Activated naive CD4-positive, alpha-beta T cell treated with anti-CD3 and anti-CD28 coated beads for 36 hours (primary cell): ENCODE data around the gene SPATS2L. TPM values are rescaled to one million over a fixed set of nuclear protein-coding genes. Genes with fewer than 3 reads are reported as not detected.
"Not testable (repeated sequence)": the region's sequence is repeated elsewhere in the genome, so short reads cannot be mapped to it uniquely, and the experiment has no call there.

ENCODE experiments used
- CTCF ChIA-PET: fragments of 350-600 bp; sonication (Branson Sonifier 250); formaldehyde crosslinking; loops from one replicate; lab custom pipeline; 2021; ENCODE audit warnings: antibody characterized with exemption; lab: Charles Lee
- DNase-seq: peaks from one replicate; pipeline ENCODE4 v3.0.0-alpha.2; 2020
- H3K27ac Mint-ChIP-seq: one replicate; pipeline ENCODE4 v1.8.0; 2021; ENCODE audit warnings: mild to moderate bottlenecking, mixed read lengths
- H3K27me3 Mint-ChIP-seq: one replicate; pipeline ENCODE4 v1.8.0; 2021; ENCODE audit warnings: low read depth, mixed read lengths
- H3K36me3 Mint-ChIP-seq: one replicate; pipeline ENCODE4 v1.8.0; 2021; ENCODE audit warnings: low read depth, mixed read lengths
- H3K4me1 Mint-ChIP-seq: one replicate; pipeline ENCODE4 v1.8.0; 2021; ENCODE audit warnings: low read depth, mixed read lengths
- H3K4me3 Mint-ChIP-seq: one replicate; pipeline ENCODE4 v1.8.0; 2021; ENCODE audit warnings: mild to moderate bottlenecking, moderate library complexity, mixed read lengths
- H3K9me3 Mint-ChIP-seq: one replicate; pipeline ENCODE4 v1.8.0; 2021; ENCODE audit warnings: mixed read lengths
- intact Hi-C: fragments of 100-400 bp; cut with micrococcal nuclease; formaldehyde crosslinking; loops from one replicate; pipeline ENCODE4 v1.15.1; 2023
- total RNA-seq, 2 experiments: library from RNA; stranded (reverse); gene quantifications; one replicate each; pipeline ENCODE4 v1.2.3, GENCODE V29; 2021

The SPATS2L gene
- total RNA-seq, 2 experiments from 2014 or later = 8.9 to 10.9 TPM

DNA sequence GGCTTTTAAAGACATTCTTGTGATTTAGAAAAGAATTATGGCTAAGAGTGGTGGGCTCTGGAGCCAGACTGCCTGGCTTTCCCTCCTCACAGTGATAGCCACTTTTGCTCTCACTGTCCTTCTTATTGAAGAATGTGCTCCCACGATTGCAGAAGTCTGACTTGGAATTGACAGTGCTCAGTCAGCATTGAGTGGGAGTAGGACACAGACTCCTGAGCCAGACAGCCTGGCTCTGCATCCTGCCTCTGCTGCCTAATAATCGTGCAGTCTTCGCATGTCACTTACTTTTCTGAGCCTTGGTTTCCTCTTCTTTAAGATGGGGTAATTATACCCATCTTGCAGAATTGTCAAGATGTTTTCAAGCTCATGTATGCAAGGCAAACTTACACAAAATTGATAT lies 23.3 kb downstream of the SPATS2L start:
- Mint-ChIP-seq H3K36me3 (no peaks in the 10 kb centered on the region), H3K4me1 (no peaks in the 10 kb centered on the region), H3K9me3 (no peaks in the 10 kb centered on the region), H3K4me3 (no peak overlapping the region), H3K27me3 (peaks cover 2% of the 10 kb centered on the region), H3K27ac (no peak overlapping the region)
- intact Hi-C loops = no loop called here
- DNase-seq = no peak
- CTCF ChIA-PET = no interaction called here

DNA sequence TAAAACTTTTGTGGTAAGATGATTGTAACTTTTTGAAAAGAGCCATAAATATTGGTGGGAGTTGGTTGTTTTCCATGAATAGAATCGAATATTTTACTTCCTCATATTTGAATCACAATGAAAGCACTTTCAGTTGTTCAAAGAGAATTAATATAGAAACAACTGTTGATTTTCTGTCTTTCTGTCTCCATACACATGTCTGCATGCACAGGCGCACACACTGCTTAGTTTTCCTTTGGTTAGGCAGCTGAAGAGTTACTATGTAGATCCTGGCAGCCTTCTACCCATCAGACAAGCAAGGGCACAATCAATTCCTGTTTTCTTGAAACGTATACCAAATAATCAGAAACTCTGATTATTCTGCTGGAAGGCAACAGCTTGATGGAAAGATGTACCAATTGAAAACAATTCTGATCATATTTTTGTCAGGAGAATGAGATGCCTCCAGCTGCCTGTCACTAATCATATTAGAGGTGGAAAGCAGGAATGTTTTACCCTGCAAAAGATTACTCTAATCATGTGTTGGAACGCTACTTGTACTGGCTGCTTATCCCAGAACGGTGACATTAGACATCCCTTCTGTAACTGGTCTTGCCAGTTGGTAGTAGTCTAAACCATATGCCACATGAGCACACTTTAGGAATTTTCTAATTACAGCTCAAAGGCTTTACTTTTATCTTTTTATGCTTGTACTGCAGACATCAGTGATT lies 24.0 kb downstream of the SPATS2L start:
- CTCF ChIA-PET = no interaction called here

DNA sequence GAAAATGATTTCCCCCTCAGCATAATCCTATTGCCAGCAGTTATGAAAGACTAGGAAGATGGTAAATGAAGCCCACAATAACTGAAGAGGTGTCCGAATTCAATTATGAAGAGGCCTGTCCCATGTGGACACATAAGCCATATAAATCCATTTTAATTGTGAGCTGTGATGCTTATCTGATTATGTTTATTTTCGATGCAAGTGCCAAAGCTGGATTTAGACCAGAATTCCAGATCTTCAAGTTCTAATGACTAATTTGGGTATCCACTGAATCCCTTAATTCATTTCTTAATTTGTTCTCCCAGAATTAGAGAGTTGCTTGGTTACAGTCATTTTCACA lies 24.5 kb downstream of the SPATS2L start:
- no peaks in the 10 kb centered on the region for H3K9me3 Mint-ChIP-seq
- no peaks in the 10 kb centered on the region for H3K4me1 Mint-ChIP-seq
- no peaks in the 10 kb centered on the region for H3K36me3 Mint-ChIP-seq
- H3K27ac Mint-ChIP-seq = no peak overlapping the region
- H3K27me3 Mint-ChIP-seq = peaks cover 2% of the 10 kb centered on the region
- no peak for DNase-seq
- CTCF ChIA-PET = no interaction called here
- no peak overlapping the region for H3K4me3 Mint-ChIP-seq
- intact Hi-C loops = no loop called here

More for the DNA sequence above, 24.0 kb downstream of the SPATS2L start:
- intact Hi-C loops = no loop called here
- no peaks in the 10 kb centered on the region for H3K9me3 Mint-ChIP-seq
- no peaks in the 10 kb centered on the region for H3K36me3 Mint-ChIP-seq
- H3K27ac Mint-ChIP-seq = no peak overlapping the region
- no peaks in the 10 kb centered on the region for H3K4me1 Mint-ChIP-seq
- no peak overlapping the region for H3K4me3 Mint-ChIP-seq
- peaks cover 2% of the 10 kb centered on the region for H3K27me3 Mint-ChIP-seq
- no peak for DNase-seq

DNA sequence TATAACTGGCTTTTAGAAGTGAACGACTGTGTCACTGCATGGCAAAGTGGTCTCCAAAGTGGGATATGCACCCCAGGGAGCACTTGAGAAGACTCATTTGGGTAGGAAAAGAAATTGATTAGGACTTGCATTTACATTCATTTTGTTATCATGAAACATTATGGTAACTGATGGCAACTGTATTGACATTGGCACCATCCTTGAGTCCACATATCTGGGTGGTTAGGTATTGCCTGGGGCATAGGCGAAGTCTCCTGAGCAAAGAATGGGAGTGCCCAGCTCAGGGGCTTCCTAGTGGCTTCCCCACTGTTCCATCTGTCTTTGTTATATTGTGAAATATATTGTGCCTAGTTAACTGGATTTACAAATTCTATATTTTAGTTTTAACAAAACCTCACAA lies 29.2 kb downstream of the SPATS2L start:
- Mint-ChIP-seq H3K4me3 (no peak overlapping the region), H3K4me1 (no peaks in the 10 kb centered on the region), H3K27me3 (no peaks in the 10 kb centered on the region), H3K36me3 (no peaks in the 10 kb centered on the region), H3K27ac (no peak overlapping the region), H3K9me3 (no peaks in the 10 kb centered on the region)
- no peak for DNase-seq
- intact Hi-C loops = no loop called here
- CTCF ChIA-PET = no interaction called here

DNA sequence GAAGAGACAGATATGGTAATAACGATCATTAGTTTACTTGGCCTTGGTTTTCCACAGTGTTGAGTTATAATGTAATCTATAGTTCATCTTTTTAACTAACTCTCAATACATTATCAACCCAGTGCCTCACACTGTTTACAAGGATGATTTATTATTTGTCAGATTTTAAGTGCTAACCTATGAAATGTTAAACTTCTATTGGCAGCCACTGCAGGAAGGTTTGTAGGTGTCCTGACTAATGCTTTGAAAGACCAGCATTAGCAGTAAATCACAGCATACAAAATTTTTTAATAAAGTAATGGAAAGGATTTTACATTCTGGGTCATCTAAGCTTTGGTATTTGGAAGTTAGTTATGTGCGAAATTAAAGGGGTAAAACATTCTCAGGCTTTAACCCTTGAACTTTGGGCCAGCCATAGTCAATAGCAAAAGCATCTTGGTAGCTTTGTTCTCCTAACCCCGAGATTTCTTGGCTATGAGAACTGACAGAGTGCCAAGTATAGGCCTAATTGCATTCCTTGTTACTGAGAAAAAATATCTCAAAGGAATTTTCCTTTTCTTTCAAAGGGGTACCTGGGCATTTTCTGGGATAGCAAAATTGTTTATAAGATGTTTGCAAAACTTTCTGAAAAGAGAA lies 30.6 kb downstream of the SPATS2L start:
- no peaks in the 10 kb centered on the region for H3K27me3 Mint-ChIP-seq
- H3K4me1 Mint-ChIP-seq = no peaks in the 10 kb centered on the region
- H3K4me3 Mint-ChIP-seq = no peak overlapping the region
- DNase-seq = no peak
- CTCF ChIA-PET = no interaction called here
- no peak overlapping the region for H3K27ac Mint-ChIP-seq
- H3K9me3 Mint-ChIP-seq = no peaks in the 10 kb centered on the region
- no peaks in the 10 kb centered on the region for H3K36me3 Mint-ChIP-seq
- intact Hi-C loops = no loop called here

DNA sequence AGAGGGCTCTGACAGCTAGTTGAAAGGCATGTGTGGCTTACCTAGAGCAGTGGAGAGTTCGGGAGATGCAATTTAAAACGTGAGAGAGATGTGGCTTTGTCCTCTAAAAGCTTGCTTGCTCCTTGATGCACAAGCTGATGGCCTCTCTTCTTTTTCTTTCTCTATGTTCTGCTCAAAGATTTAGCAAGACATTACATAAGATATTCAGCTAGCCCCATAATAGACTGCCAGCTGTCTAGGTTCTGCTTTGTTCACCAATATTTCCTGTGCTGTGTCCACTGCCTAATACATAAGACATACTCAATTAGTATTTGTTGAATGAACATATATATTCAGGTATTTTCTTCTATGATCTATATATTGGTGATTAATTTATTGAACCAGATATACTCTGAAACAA lies 31.1 kb downstream of the SPATS2L start:
- Mint-ChIP-seq H3K9me3 (no peaks in the 10 kb centered on the region), H3K27ac (no peak overlapping the region), H3K27me3 (no peaks in the 10 kb centered on the region), H3K4me1 (no peaks in the 10 kb centered on the region), H3K4me3 (no peak overlapping the region), H3K36me3 (no peaks in the 10 kb centered on the region)
- intact Hi-C loops = no loop called here
- DNase-seq = no peak
- CTCF ChIA-PET = no interaction called here

DNA sequence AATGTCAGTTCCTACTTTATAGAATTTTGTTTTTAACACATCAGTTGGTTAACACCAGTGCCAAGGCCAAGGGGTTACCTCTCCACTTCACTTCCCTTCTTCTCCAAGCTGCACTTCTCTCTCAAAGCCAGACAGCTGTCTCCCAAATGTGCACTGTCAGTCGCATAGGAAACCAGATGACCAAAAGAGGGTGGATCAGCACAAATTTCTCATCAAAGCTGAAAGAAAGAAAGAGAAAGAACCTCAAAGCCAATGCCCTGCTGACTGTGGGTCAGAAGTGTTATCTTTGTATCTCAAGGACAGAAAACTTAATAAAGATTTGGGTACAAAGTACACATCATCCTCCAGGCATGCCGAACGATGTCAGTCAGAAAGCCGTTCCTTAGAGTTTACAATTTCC lies 32.2 kb downstream of the SPATS2L start:
- intact Hi-C loops = no loop called here

DNA sequence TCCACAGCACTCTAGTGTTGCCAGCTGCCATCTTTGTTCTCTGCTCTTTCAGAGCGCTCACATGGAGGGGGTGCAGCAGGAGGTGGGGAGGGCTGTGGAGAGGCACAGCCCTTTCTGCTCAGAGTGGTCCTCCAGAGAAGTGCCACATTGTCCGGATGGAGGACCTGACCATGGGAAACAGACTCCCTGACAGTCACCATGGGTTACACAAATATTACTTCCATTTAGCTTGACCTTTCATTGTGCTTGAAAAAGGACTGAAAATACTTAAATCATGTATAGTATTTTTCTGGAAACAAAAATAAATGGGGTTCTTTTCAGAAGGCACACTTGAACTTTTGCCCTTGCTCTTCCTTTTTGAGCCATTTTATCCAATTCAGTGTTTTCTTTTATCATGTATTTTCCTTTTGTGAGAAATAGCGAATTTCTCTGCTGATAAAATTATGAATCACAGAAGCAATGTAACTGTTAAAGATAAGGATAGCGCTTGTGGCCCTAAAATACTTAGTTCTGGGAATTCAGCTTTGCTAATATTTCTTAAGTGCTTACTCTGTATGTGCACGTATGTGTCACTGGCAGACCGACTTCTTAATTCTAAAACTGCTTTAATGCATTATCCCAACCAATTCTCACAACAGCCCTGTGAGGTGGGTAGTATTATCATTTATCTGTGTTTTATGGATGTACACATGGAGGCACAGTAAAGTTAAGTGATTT lies 34.2 kb downstream of the SPATS2L start:
- no peak overlapping the region for H3K27ac Mint-ChIP-seq
- no peaks in the 10 kb centered on the region for H3K27me3 Mint-ChIP-seq
- peaks cover 2% of the 10 kb centered on the region for H3K36me3 Mint-ChIP-seq
- intact Hi-C loops = no loop called here
- no peaks in the 10 kb centered on the region for H3K9me3 Mint-ChIP-seq
- DNase-seq = no peak
- CTCF ChIA-PET = interaction anchor here (1.0 kb wide), 1 partner anchor 20 kb away, joined by 3 read pairs; no protein-coding TSS in a partner anchor
- H3K4me1 Mint-ChIP-seq = no peaks in the 10 kb centered on the region
- H3K4me3 Mint-ChIP-seq = no peak overlapping the region

More for the DNA sequence above, 32.2 kb downstream of the SPATS2L start:
- H3K9me3 Mint-ChIP-seq = no peaks in the 10 kb centered on the region
- H3K27ac Mint-ChIP-seq = no peak overlapping the region
- H3K27me3 Mint-ChIP-seq = no peaks in the 10 kb centered on the region
- H3K4me3 Mint-ChIP-seq = no peak overlapping the region
- H3K4me1 Mint-ChIP-seq = no peaks in the 10 kb centered on the region
- CTCF ChIA-PET = no interaction called here
- no peak for DNase-seq
- H3K36me3 Mint-ChIP-seq = no peaks in the 10 kb centered on the region

DNA sequence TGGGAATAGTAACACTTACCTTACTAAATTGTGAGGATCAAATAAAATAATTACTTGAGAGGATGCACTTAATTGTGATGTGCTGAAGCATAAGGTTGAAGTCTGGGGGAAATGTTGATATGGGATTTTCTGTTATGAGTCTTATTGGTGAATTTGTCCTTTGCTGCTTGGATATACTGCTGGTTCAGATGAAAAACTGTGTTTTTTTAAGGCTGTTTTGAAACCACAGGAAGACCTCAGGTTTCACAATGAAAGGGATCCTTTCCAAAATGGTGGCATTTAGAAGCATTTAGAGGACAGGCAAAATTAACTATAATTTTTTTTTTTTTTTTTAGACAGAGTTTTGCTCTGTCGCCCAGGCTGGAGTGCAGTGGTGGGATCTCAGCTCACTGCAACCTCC lies 34.9 kb downstream of the SPATS2L start:
- H3K4me1 Mint-ChIP-seq = no peaks in the 10 kb centered on the region
- intact Hi-C loops = no loop called here
- no peaks in the 10 kb centered on the region for H3K9me3 Mint-ChIP-seq
- CTCF ChIA-PET = interaction anchor here (1.0 kb wide), 1 partner anchor 20 kb away, joined by 3 read pairs; no protein-coding TSS in a partner anchor
- no peak for DNase-seq
- peaks cover 2% of the 10 kb centered on the region for H3K36me3 Mint-ChIP-seq
- no peak overlapping the region for H3K27ac Mint-ChIP-seq
- H3K4me3 Mint-ChIP-seq = no peak overlapping the region
- H3K27me3 Mint-ChIP-seq = no peaks in the 10 kb centered on the region

DNA sequence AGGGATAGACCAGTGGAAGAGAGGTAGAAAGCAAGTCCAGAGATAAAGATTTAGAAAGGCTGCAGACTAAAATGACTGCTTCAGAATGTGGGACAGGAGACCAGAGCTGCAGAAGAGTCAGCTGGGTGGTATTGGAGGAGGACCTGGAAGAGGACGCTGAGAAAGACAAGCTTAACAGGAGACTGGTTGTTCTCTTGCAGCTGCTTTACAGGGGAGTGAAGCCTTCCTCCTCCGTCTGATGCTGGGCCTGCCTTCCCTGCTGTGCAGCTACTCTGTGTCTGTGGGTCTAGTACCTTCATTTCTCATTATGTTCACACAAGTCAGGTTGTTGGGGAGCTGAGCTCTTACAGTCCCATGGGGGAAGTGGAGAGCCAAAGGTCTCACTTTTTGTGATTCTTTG lies 35.7 kb downstream of the SPATS2L start:
- H3K4me1 Mint-ChIP-seq = no peaks in the 10 kb centered on the region
- H3K36me3 Mint-ChIP-seq = peaks cover 2% of the 10 kb centered on the region
- no peak for DNase-seq
- H3K27ac Mint-ChIP-seq = no peak overlapping the region
- no peaks in the 10 kb centered on the region for H3K27me3 Mint-ChIP-seq
- intact Hi-C loops = no loop called here
- no peak overlapping the region for H3K4me3 Mint-ChIP-seq
- CTCF ChIA-PET = no interaction called here
- no peaks in the 10 kb centered on the region for H3K9me3 Mint-ChIP-seq

DNA sequence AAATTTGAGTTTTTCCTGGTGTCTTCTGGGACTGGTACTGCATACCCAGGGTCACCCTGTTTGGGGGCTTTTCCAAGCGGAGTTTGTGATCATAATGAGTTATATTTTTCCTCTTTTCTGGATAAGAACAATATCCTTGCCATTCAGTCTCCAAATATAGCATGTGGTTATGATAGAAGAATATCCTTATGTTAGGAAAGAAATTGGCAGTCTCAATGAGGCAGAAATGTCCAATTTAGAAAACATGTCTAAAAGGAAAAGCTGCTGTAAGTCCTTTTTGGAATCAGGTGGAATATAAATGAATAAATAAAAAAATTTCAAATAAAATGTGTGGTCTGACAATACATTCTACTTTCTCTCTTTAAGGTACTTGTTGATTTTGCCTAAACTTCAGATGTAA lies 36.2 kb downstream of the SPATS2L start:
- Mint-ChIP-seq H3K27ac (no peak overlapping the region), H3K27me3 (no peaks in the 10 kb centered on the region), H3K36me3 (peaks cover 2% of the 10 kb centered on the region), H3K9me3 (no peaks in the 10 kb centered on the region), H3K4me3 (no peak overlapping the region), H3K4me1 (no peaks in the 10 kb centered on the region)
- DNase-seq = no peak
- CTCF ChIA-PET = no interaction called here
- intact Hi-C loops = no loop called here

DNA sequence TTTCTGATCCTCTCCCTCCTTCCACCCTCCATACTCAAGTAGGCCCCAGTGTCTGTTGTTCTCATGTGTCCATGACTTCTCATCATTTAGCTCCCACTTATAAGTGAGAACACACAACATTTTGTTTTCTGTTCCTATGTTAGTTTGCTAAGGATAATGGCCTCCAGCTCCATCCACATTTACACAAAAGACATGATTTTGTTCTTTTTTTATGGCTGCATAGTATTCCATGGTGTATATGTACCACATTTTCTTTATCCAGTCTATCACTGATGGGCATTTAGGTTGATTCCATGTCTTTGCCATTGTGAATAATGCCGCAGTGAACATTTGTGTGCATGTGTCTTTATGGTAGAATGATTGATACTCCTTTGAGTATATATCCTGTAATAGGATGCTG lies 37.7 kb downstream of the SPATS2L start:
- H3K4me1 Mint-ChIP-seq, H3K9me3 Mint-ChIP-seq, intact Hi-C loops, H3K4me3 Mint-ChIP-seq, DNase-seq, H3K27me3 Mint-ChIP-seq, H3K36me3 Mint-ChIP-seq, H3K27ac Mint-ChIP-seq: not testable (repeated sequence)
- CTCF ChIA-PET = interaction anchor here (0.6 kb wide), 1 partner anchor 562 kb away, joined by 3 read pairs; no protein-coding TSS in a partner anchor
